A549 (cell line): ENCODE data around the gene KRT72. TPM values are rescaled to one million over a fixed set of nuclear protein-coding genes. Genes with fewer than 3 reads are reported as not detected.

Experiments
- ATAC-seq, 2 experiments: fragments of 200-7000 bp in 1 of 2; fragments of >200 bp in 1 of 2; cut with Nextera tagmentation in 1 of 2; cut with Tn5 transposase in 1 of 2; 3 replicates each; pipeline versions ENCODE4 v1.8.0 to v1.9.1; 2018 to 2020; ENCODE audit warnings: mild to moderate bottlenecking in 1 of 2, moderate library complexity in 1 of 2
- CTCF ChIA-PET: fragments of 300-600 bp; sonication (Branson Sonifier 250); formaldehyde crosslinking; extraction: SDS; loops from one replicate; lab custom pipeline; 2021; ENCODE audit warnings: antibody characterized with exemption, inconsistent platforms; lab: Yijun Ruan, JAX
- POLR2A ChIA-PET: fragments of 350-600 bp; formaldehyde crosslinking; extraction: SDS; loops from one replicate; lab custom pipeline; 2021; ENCODE audit warnings: antibody characterized with exemption, inconsistent platforms; lab: Yijun Ruan, JAX
- DNase-seq, 2 experiments: peaks; one replicate each; pipeline versions ENCODE4 v3.0.0 to v3.0.0-alpha.2; 2011 to 2016; ENCODE audit warnings: low read depth in 1 of 2, low spot score in 1 of 2
- FAIRE-seq: peaks from 2 replicates; lab custom pipeline; 2011; peaks lifted over from hg19 to GRCh38; lab: Jason Lieb, UNC
- H3K27ac ChIP-seq, 2 experiments: fragments of >200 bp; sonication (Bioruptor Twin); formaldehyde crosslinking; 3 replicates each; pipeline ENCODE4 v1.5.1; 2016 to 2017
- H3K4me1 ChIP-seq: fragments of >200 bp; sonication (Bioruptor Twin); formaldehyde crosslinking; 3 replicates; pipeline ENCODE4 v1.6.1; 2016
- H3K4me2 ChIP-seq: fragments of >200 bp; sonication (Bioruptor Twin); formaldehyde crosslinking; 3 replicates; pipeline ENCODE4 v1.6.1; 2016
- H3K4me3 ChIP-seq: fragments of >200 bp; sonication (Bioruptor Twin); formaldehyde crosslinking; 3 replicates; pipeline ENCODE4 v1.5.1; 2016
- H3K9me3 ChIP-seq: fragments of >200 bp; sonication (Bioruptor Twin); formaldehyde crosslinking; 3 replicates; pipeline ENCODE4 v1.6.1; 2016
- CBX2 ChIP-seq: fragments of 200-600 bp; sonication (generic); IDR thresholded peaks from 2 replicates; pipeline ENCODE4 v1.6.1; 2016; ENCODE audit warnings: low read depth, mild to moderate bottlenecking, borderline replicate concordance
- EHF ChIP-seq: fragments of 250-450 bp; sonication (Bioruptor Pico); IDR thresholded peaks from 2 replicates; pipeline ENCODE4 v1.5.0; 2020; ENCODE audit warnings: mild to moderate bottlenecking
- EP300 ChIP-seq, 2 experiments: fragments of >200 bp; sonication (Bioruptor Twin); formaldehyde crosslinking; IDR thresholded peaks; 2 replicates in 1 of 2; 3 replicates in 1 of 2; pipeline ENCODE4 v1.6.1; 2016 to 2017
- FOSB ChIP-seq: fragments of 250-450 bp; sonication (Bioruptor Pico); IDR thresholded peaks from 2 replicates; pipeline ENCODE4 v1.5.0; 2020; ENCODE audit warnings: mild to moderate bottlenecking, moderate library complexity
- FOSL2 ChIP-seq, 2 experiments: fragments of 450-650 bp in 1 of 2; fragments of >200 bp in 1 of 2; sonication (Bioruptor Twin) in 1 of 2; formaldehyde crosslinking; IDR thresholded peaks; 2 replicates each; pipeline versions ENCODE4 v1.5.0 to v1.6.1; 2016 to 2020; ENCODE audit warnings: mild to moderate bottlenecking in 1 of 2, moderate library complexity in 1 of 2
- GATA3 ChIP-seq: IDR thresholded peaks from 2 replicates; pipeline ENCODE4 v1.6.1; 2012; ENCODE audit warnings: borderline replicate concordance
- HDAC2 ChIP-seq: fragments of 200-600 bp; sonication (generic); IDR thresholded peaks from 2 replicates; pipeline ENCODE4 v1.6.1; 2016
- HEYL ChIP-seq: fragments of 250-450 bp; sonication (Bioruptor Pico); IDR thresholded peaks from 2 replicates; pipeline ENCODE4 v1.8.0; 2021; ENCODE audit warnings: mild to moderate bottlenecking, moderate library complexity
- HOXA7 ChIP-seq: fragments of 250-450 bp; sonication (Bioruptor Pico); IDR thresholded peaks from 2 replicates; pipeline ENCODE4 v1.5.0; 2020; ENCODE audit warnings: mild to moderate bottlenecking, moderate library complexity
- HOXB13 ChIP-seq: fragments of 250-450 bp; sonication (Bioruptor Pico); IDR thresholded peaks from 2 replicates; pipeline ENCODE4 v1.5.0; 2020; ENCODE audit warnings: low read depth, mild to moderate bottlenecking, moderate library complexity
- HOXB5 ChIP-seq: fragments of 250-450 bp; sonication (Bioruptor Pico); IDR thresholded peaks from 2 replicates; pipeline ENCODE4 v1.5.0; 2020; ENCODE audit warnings: mild to moderate bottlenecking, moderate library complexity
- JUN ChIP-seq, 2 experiments: fragments of >200 bp; sonication (Bioruptor Twin); formaldehyde crosslinking; IDR thresholded peaks; 2 replicates in 1 of 2; 3 replicates in 1 of 2; pipeline ENCODE4 v1.6.1; 2016 to 2017
- JUNB ChIP-seq: fragments of >200 bp; sonication (Bioruptor Twin); formaldehyde crosslinking; IDR thresholded peaks from 2 replicates; pipeline ENCODE4 v1.6.1; 2016
- KDM1A ChIP-seq: fragments of 200-600 bp; sonication (generic); IDR thresholded peaks from 2 replicates; pipeline ENCODE4 v1.6.1; 2016; ENCODE audit warnings: low read depth, mild to moderate bottlenecking
- KDM5A ChIP-seq: fragments of 200-600 bp; sonication (generic); IDR thresholded peaks from 2 replicates; pipeline ENCODE4 v1.6.1; 2016; ENCODE audit warnings: antibody characterized with exemption, mild to moderate bottlenecking
- MAZ ChIP-seq: fragments of 150-350 bp; IDR thresholded peaks from 2 replicates; pipeline ENCODE4 v1.6.1; 2014; ENCODE audit warnings: antibody characterized with exemption, low read depth, low read length, borderline replicate concordance
- NFE2L2 ChIP-seq: fragments of 150-350 bp; conservative IDR thresholded peaks from 2 replicates; pipeline ENCODE4 v1.6.1; 2014; ENCODE audit warnings: low read length
- NPAS2 ChIP-seq: fragments of 250-450 bp; sonication (Bioruptor Pico); IDR thresholded peaks from 2 replicates; pipeline ENCODE4 v1.8.0; 2022; ENCODE audit warnings: mild to moderate bottlenecking, moderate library complexity, borderline replicate concordance
- POLR2A ChIP-seq: IDR thresholded peaks from 2 replicates; pipeline ENCODE4 v1.6.1; 2012; ENCODE audit warnings: mild to moderate bottlenecking, low read length
- RNF2 ChIP-seq: fragments of 200-600 bp; sonication (generic); IDR thresholded peaks from 2 replicates; pipeline ENCODE4 v1.6.1; 2016; ENCODE audit warnings: low read depth, mild to moderate bottlenecking, antibody characterized with exemption, moderate library complexity, borderline replicate concordance
- SMC3 ChIP-seq: fragments of >200 bp; sonication (Bioruptor Twin); formaldehyde crosslinking; IDR thresholded peaks from 3 replicates; pipeline ENCODE4 v1.6.1; 2018; ENCODE audit warnings: inconsistent platforms
- TP53 ChIP-seq: fragments of 250-450 bp; sonication (Bioruptor Pico); IDR thresholded peaks from 2 replicates; pipeline ENCODE4 v1.5.0; 2021; ENCODE audit warnings: mild to moderate bottlenecking, moderate library complexity
- ZSCAN20 ChIP-seq: fragments of 250-450 bp; sonication (Bioruptor Pico); IDR thresholded peaks from 2 replicates; pipeline ENCODE4 v1.8.0; 2022; ENCODE audit warnings: mild to moderate bottlenecking, moderate library complexity
- WGBS: methylation state at CpG from one replicate; pipeline ENCODE4 v1.1.6; 2017; ENCODE audit errors: missing lambda C conversion rate; 5-methylcytosine and 5-hydroxymethylcytosine counted together
- polyA plus RNA-seq, 4 experiments: library from polyadenylated mRNA; depleted of rRNA in 3 of 4; stranded (reverse); fragments of >200 nt; fragmentation: RNase III in 1 of 4; extraction: RNeasy Plus Mini Kit Qiagen cat#74134 plus additional on column Dnase treatment in 1 of 4; gene quantifications; 2 replicates in 3 of 4; 3 replicates in 1 of 4; pipeline ENCODE4 v1.2.3, GENCODE V29; 2011 to 2017
- TF ChIP-seq, protein P1 (sequence below): fragments of >200 bp; sonication (Bioruptor Twin); formaldehyde crosslinking; IDR thresholded peaks from 3 replicates; pipeline ENCODE4 v1.5.1; 2016
- TF ChIP-seq, protein P2 (sequence below): fragments of >200 bp; sonication (Bioruptor Twin); formaldehyde crosslinking; IDR thresholded peaks from 2 replicates; pipeline ENCODE4 v1.6.1; 2016
- TF ChIP-seq, protein P3 (sequence below): IDR thresholded peaks from 2 replicates; pipeline ENCODE4 v1.6.1; 2012

Gene KRT72
- polyA plus RNA-seq, 2 of the 4 experiments (the other 2 are of a cell fraction): not detected

DNA sequence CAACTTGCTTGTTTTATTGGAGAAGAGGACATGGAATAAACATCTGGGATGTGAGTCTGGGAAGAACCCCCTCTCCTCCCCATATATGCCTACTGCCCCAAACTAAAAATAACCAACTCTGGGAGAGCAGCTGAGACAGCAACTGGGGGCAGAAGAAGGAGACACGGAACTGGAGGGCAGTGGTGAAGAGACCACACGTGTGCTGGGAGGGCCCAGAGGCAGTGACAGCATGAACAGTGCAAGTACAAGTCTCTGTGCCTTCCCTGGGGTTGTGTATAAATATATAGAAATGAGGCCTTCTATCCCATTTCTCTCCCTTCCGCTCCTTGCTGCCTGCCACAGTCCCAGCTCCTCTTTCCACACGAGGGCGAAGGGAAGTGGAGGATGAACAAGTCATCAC is 21.1 kb upstream of the KRT72 start:
- no peak overlapping the region for H3K27ac ChIP-seq
- WGBS: 48% methylated on average over 5 of the region's 5 CpGs
- H3K4me3 ChIP-seq: no peak overlapping the region
- H3K9me3 ChIP-seq: no peaks in the 10 kb centered on the region
- ChIA-PET CTCF (interaction anchor here (0.9 kb wide), 1 partner anchor 248 kb away, joined by 3 read pairs; no protein-coding TSS in a partner anchor), POLR2A (no interaction called here)
- H3K4me2 ChIP-seq: no peak overlapping the region
- ATAC-seq (no peak), DNase-seq (no peak), FAIRE-seq (no peak)
- H3K4me1 ChIP-seq: peaks cover 6% of the 10 kb centered on the region; the same call in 1 of the 3 replicates
- TF ChIP-seq MAZ: no peak
- no peak for TF ChIP-seq NFE2L2
- no peak for TF ChIP-seq HOXA7 (CRISPR knock-in tag)
- TF ChIP-seq JUN (IDR thresholded peaks at IDR 0.05): no peak
- TF ChIP-seq KDM5A: no peak
- no peak for TF ChIP-seq HOXB5 (CRISPR knock-in tag)
- TF ChIP-seq GATA3: no peak
- no peak for TF ChIP-seq ZSCAN20
- no peak for TF ChIP-seq EHF (CRISPR knock-in tag)

DNA sequence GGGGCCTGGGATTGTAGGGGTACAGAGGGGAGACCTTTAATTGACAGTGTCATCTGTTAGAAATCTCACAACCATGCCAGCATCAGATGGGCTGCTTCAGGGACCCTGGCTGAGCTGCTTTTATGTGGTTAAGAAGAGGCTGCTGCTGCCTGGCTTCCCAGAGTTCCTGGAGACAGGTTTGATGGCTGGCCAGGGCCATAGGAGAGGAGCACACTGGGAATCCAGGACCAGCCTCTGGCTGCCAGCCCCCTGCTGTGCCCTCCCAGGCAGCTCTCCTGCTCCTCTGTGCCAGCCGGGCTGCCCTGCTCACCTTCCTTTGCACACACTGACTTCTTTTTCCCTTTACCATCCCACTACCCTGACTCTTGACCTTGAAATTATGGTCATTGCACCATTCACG is 17.6 kb upstream of the KRT72 start:
- CTCF ChIA-PET: interaction anchor here (2.5 kb wide), 1 partner anchor 252 kb away, joined by 6 read pairs; no protein-coding TSS in a partner anchor
- WGBS: 67% methylated on average over 2 of the region's 2 CpGs
- H3K4me2 ChIP-seq: no peak overlapping the region
- H3K27ac ChIP-seq: no peak overlapping the region
- H3K9me3 ChIP-seq: no peaks in the 10 kb centered on the region
- POLR2A ChIA-PET: no interaction called here
- H3K4me3 ChIP-seq: no peak overlapping the region
- TF ChIP-seq EP300 (IDR thresholded peaks at IDR 0.05): no peak
- TF ChIP-seq, protein P1, sequence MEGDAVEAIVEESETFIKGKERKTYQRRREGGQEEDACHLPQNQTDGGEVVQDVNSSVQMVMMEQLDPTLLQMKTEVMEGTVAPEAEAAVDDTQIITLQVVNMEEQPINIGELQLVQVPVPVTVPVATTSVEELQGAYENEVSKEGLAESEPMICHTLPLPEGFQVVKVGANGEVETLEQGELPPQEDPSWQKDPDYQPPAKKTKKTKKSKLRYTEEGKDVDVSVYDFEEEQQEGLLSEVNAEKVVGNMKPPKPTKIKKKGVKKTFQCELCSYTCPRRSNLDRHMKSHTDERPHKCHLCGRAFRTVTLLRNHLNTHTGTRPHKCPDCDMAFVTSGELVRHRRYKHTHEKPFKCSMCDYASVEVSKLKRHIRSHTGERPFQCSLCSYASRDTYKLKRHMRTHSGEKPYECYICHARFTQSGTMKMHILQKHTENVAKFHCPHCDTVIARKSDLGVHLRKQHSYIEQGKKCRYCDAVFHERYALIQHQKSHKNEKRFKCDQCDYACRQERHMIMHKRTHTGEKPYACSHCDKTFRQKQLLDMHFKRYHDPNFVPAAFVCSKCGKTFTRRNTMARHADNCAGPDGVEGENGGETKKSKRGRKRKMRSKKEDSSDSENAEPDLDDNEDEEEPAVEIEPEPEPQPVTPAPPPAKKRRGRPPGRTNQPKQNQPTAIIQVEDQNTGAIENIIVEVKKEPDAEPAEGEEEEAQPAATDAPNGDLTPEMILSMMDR: no peak
- no peak for TF ChIP-seq HDAC2
- TF ChIP-seq, protein P2, sequence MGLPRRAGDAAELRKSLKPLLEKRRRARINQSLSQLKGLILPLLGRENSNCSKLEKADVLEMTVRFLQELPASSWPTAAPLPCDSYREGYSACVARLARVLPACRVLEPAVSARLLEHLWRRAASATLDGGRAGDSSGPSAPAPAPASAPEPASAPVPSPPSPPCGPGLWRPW: no peak
- TF ChIP-seq RNF2: no peak
- no peak for TF ChIP-seq EHF (CRISPR knock-in tag)
- no peak for TF ChIP-seq NPAS2 (CRISPR knock-in tag)
- TF ChIP-seq TP53: no peak
- TF ChIP-seq, protein P3, sequence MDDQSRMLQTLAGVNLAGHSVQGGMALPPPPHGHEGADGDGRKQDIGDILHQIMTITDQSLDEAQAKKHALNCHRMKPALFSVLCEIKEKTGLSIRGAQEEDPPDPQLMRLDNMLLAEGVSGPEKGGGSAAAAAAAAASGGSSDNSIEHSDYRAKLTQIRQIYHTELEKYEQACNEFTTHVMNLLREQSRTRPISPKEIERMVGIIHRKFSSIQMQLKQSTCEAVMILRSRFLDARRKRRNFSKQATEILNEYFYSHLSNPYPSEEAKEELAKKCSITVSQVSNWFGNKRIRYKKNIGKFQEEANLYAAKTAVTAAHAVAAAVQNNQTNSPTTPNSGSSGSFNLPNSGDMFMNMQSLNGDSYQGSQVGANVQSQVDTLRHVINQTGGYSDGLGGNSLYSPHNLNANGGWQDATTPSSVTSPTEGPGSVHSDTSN: no peak
- TF ChIP-seq POLR2A: no peak
- TF ChIP-seq FOSL2 (IDR thresholded peaks at IDR 0.05): no peak
- no peak for TF ChIP-seq FOSL2 (CRISPR knock-in tag; IDR thresholded peaks at IDR 0.05)
- TF ChIP-seq SMC3: no peak
- no peak for TF ChIP-seq FOSB (CRISPR knock-in tag)
- TF ChIP-seq JUNB: no peak
- TF ChIP-seq JUN (IDR thresholded peaks at IDR 0.05): no peak
- TF ChIP-seq HOXB13 (CRISPR knock-in tag): no peak
- no peak for TF ChIP-seq HEYL (CRISPR knock-in tag)
- TF ChIP-seq, all 56 proteins: peak for 0
- DNase-seq (no peak), ATAC-seq (no peak), FAIRE-seq (no peak)
- H3K4me1 ChIP-seq: no peaks in the 10 kb centered on the region

DNA sequence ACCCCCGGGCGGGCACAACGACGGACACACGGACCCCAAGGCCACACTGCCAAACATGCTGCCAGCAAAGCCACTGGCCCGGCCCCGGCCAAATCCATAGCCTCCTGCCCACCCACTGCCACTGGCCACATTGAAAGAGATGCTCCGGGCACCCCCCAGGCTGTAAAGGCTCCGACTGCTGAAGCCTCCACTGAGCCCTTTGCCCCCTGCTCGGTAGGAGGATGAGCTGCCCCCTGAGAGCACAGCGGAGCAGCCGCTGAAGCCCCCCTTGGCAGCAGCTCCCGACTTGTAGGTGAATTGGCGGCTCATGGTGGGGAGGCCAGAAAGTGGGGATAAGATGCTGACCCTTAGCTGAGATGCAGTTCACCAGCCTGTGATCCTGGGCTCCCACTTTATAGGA is 17.0 kb upstream of the KRT72 start, which contains the start of gene KRT73:
Gene KRT73, minus strand, starts transcription at position 344 of the 400 bp plus-strand sequence. Its CDS starts 35 bp downstream, at position 309.
- DNase-seq (no peak), FAIRE-seq (no peak)
- WGBS: 58% methylated on average over 5 of the region's 14 CpGs

More for the DNA sequence above, 17.0 kb upstream of the KRT72 start, which contains the start of gene KRT73:
- ChIA-PET POLR2A (no interaction called here), CTCF (interaction anchor here (2.5 kb wide), 1 partner anchor 252 kb away, joined by 6 read pairs; no protein-coding TSS in a partner anchor)
- H3K4me1 ChIP-seq: no peaks in the 10 kb centered on the region
- no peak for ATAC-seq
- H3K4me2 ChIP-seq: no peak within 1 kb of the TSS
- no peaks in the 10 kb centered on the region for H3K9me3 ChIP-seq
- TF ChIP-seq MAZ: no peak
- TF ChIP-seq CBX2: no peak
- TF ChIP-seq HEYL (CRISPR knock-in tag): no peak
- no peak for TF ChIP-seq KDM1A
- TF ChIP-seq JUNB: no peak
- H3K4me3 ChIP-seq: no peak within 1 kb of the TSS
- H3K27ac ChIP-seq: no peak within 1 kb of the TSS
